ENCODE results near the gene KRT23. TPM values are rescaled to one million over a fixed set of nuclear protein-coding genes. Genes with fewer than 3 reads are reported as not detected.

Gene KRT23
- total RNA-seq, 1 donor, result 1.7 TPM

DNA sequence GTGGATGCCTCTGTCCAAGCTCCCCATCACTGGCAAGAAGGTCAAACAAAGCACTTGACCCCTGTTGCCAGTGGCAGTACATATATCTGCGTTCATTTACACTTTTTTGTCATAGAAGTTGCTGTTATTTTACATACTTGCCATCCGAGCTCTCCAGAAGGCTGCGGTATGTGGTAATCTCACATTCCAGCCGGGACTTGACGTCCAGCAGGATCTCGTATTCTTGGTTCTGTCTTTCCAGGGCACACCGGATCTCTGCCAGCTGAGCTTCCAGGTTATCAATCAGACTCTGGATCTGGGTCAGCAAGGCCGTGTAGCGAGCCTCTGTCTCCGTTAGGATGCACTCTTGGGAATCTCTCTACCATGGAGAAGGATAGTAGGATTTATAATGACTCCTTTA, 22.7 kb upstream of the KRT23 start:
- TF ChIP-seq, protein P1, sequence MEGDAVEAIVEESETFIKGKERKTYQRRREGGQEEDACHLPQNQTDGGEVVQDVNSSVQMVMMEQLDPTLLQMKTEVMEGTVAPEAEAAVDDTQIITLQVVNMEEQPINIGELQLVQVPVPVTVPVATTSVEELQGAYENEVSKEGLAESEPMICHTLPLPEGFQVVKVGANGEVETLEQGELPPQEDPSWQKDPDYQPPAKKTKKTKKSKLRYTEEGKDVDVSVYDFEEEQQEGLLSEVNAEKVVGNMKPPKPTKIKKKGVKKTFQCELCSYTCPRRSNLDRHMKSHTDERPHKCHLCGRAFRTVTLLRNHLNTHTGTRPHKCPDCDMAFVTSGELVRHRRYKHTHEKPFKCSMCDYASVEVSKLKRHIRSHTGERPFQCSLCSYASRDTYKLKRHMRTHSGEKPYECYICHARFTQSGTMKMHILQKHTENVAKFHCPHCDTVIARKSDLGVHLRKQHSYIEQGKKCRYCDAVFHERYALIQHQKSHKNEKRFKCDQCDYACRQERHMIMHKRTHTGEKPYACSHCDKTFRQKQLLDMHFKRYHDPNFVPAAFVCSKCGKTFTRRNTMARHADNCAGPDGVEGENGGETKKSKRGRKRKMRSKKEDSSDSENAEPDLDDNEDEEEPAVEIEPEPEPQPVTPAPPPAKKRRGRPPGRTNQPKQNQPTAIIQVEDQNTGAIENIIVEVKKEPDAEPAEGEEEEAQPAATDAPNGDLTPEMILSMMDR (IDR thresholded peaks at IDR 0.05; ENCODE audit: insufficient read depth, low read depth, low read length), result no peak
- DNase-seq (ENCODE audit: low read depth), result peak; percentile 64
- peak overlapping the region; percentile 17 for H3K4me3 ChIP-seq (ENCODE audit: low read depth, low read length)

DNA sequence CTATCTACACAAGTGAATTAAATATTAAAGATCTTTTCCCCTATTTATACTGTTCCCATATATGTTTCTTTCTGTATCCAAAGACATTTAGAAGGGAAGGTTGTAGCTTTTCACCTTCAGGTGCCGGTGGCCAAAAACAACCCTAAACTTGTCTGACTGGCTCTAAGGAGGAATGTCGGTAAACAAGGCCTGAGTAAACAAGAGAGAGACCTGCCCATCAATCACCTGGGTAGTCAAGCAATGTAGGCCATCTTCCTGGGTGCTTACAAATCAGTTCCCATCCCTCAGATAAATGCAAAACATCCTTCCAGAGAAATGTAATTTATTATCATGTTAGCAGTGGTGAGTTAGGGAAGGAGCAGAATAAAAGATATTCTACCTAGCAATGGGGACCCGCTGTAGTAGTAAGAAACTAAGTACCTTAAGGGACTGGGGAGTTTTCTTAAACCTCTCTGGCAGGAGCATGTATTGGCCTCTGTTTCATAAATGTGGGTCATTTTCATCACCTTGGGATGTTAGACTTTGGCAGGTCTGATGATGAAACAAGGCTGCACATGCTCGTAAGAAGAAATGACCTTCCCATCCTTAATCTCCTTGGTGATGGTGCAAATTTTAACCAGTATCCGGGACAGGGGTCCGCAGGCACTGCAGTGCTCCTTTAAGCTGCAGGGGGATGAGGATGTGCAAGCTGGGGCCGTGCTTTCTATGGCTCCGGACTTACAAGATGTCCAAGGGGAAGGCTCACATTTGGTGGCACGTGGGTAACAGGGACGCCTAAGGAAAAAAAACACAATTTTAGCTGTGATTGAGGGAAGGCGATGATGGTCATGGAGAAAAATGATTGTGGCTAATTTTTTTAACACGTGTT, 20.9 kb upstream of the KRT23 start:
- H3K4me3 ChIP-seq (ENCODE audit: low read depth, low read length), result no peak overlapping the region
- TF ChIP-seq, protein P1 (IDR thresholded peaks at IDR 0.05; ENCODE audit: insufficient read depth, low read depth, low read length), result no peak
- no peak for DNase-seq (ENCODE audit: low read depth)

GRCh38 chr17:40956401-40957254, 19.2 kb upstream of the KRT23 start:
- peak; percentile 69 for DNase-seq (ENCODE audit: low read depth)
- H3K4me3 ChIP-seq (ENCODE audit: low read depth, low read length), result no peak overlapping the region
- TF ChIP-seq, protein P1 (IDR thresholded peaks at IDR 0.05; ENCODE audit: insufficient read depth, low read depth, low read length), result no peak

DNA sequence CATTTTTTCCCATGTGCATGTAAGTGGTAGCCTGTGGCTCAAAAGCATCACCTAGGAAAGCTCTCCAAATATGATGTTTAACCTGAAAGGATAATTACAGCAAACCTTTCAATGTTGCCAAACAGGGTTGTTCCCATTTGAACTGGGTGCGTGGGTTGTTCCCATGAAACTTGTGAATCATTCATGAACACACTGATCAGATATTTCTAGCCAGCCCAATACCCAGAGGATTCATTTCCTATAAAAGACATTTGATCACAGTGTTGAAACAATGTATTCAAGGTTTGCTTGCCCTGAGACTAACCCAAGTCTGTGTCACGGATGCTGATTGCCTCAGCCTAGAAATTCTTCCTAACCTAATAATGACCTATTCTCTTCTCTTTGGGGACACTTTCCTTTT, 16.4 kb upstream of the KRT23 start:
- peak; percentile 36 for DNase-seq (ENCODE audit: low read depth)
- no peak overlapping the region for H3K4me3 ChIP-seq (ENCODE audit: low read depth, low read length)
- TF ChIP-seq, protein P1 (IDR thresholded peaks at IDR 0.05; ENCODE audit: insufficient read depth, low read depth, low read length), result no peak

GRCh38 chr17:40952661-40953060, 15.2 kb upstream of the KRT23 start:
- TF ChIP-seq, protein P1 (IDR thresholded peaks at IDR 0.05; ENCODE audit: insufficient read depth, low read depth, low read length), result no peak
- DNase-seq (ENCODE audit: low read depth), result peak; percentile 77
- no peak overlapping the region for H3K4me3 ChIP-seq (ENCODE audit: low read depth, low read length)

DNA sequence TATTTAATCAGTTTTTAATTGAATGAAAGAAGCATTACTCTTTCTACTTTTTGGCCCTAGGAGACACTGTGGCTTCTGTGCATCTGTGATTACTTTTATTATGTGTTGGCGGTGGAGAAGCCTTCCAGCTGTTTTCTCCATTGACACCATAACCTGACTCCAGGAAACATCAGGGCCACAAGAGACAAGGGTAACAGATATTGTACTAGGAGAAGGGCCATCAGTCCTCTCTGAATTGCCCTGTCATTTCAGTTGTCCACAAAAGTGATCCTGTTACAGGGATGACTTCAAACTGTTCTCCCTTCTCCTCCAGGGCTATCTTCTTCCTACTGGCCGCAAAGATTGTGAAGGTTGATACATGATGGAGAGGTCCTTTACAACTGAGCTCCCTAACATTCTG, 14.7 kb upstream of the KRT23 start:
- TF ChIP-seq, protein P1 (IDR thresholded peaks at IDR 0.05; ENCODE audit: insufficient read depth, low read depth, low read length), result no peak

More for the DNA sequence above, 14.7 kb upstream of the KRT23 start:
- no peak overlapping the region for H3K4me3 ChIP-seq (ENCODE audit: low read depth, low read length)
- DNase-seq (ENCODE audit: low read depth), result no peak

All from fibroblast of villous mesenchyme (primary cell).